Hepatocyte (in vitro differentiated cells): ENCODE data around the gene NKX1-1. TPM values are rescaled to one million over a fixed set of nuclear protein-coding genes. Genes with fewer than 3 reads are reported as not detected.

Source experiments
- DNase-seq: peaks from one replicate; pipeline ENCODE4 v3.0.0-alpha.2; 2016; ENCODE audit warnings: low spot score
- H2AFZ ChIP-seq: fragments of 200-600 bp; sonication (generic); 2 replicates; pipeline ENCODE4 v1.6.0; 2016; ENCODE audit warnings: antibody characterized with exemption, mild to moderate bottlenecking
- H3K27ac ChIP-seq: fragments of 200-600 bp; sonication (generic); 2 replicates; pipeline ENCODE4 v1.5.1; 2016; ENCODE audit warnings: mild to moderate bottlenecking
- H3K27me3 ChIP-seq: fragments of 200-600 bp; sonication (generic); 2 replicates; pipeline ENCODE4 v1.6.1; 2016
- H3K36me3 ChIP-seq: fragments of 200-600 bp; sonication (generic); replicated peaks from 2 replicates; pipeline ENCODE4 v1.5.1; 2016; ENCODE audit warnings: low read depth; ENCODE audit not compliant: insufficient read depth
- H3K4me1 ChIP-seq: fragments of 200-600 bp; sonication (generic); 2 replicates; pipeline ENCODE4 v1.5.1; 2016; ENCODE audit warnings: mild to moderate bottlenecking, moderate library complexity; ENCODE audit not compliant: insufficient read depth
- H3K4me2 ChIP-seq: fragments of 200-600 bp; sonication (generic); 2 replicates; pipeline ENCODE4 v1.6.0; 2016
- H3K4me3 ChIP-seq: fragments of 200-600 bp; sonication (generic); 2 replicates; pipeline ENCODE4 v1.5.1; 2016; ENCODE audit warnings: mild to moderate bottlenecking
- H3K79me2 ChIP-seq: fragments of 200-600 bp; sonication (generic); 2 replicates; pipeline ENCODE4 v1.6.0; 2017; ENCODE audit warnings: mild to moderate bottlenecking
- H3K9me2 ChIP-seq: fragments of 200-600 bp; sonication (generic); replicated peaks from 2 replicates; pipeline ENCODE4 v1.6.0; 2017; ENCODE audit warnings: mild to moderate bottlenecking; ENCODE audit not compliant: insufficient read depth
- H3K9me3 ChIP-seq: fragments of 200-600 bp; sonication (generic); 2 replicates; pipeline ENCODE4 v1.5.1; 2016; ENCODE audit warnings: low read depth, mild to moderate bottlenecking
- H4K20me1 ChIP-seq: fragments of 200-600 bp; sonication (generic); 2 replicates; pipeline ENCODE4 v1.6.0; 2016; ENCODE audit warnings: mild to moderate bottlenecking; ENCODE audit not compliant: insufficient read depth, poor library complexity, severe bottlenecking
- CTCF ChIP-seq: fragments of 200-600 bp; sonication (generic); IDR thresholded peaks from 2 replicates; pipeline ENCODE4 v1.5.1; 2016; ENCODE audit warnings: antibody characterized with exemption, mild to moderate bottlenecking; ENCODE audit not compliant: poor library complexity
- EZH2 ChIP-seq: fragments of 200-600 bp; sonication (generic); IDR thresholded peaks from 2 replicates; pipeline ENCODE4 v1.6.1; 2016; ENCODE audit warnings: antibody characterized with exemption, mild to moderate bottlenecking, borderline replicate concordance
- EZH2phosphoT487 ChIP-seq: fragments of 200-600 bp; sonication (generic); IDR thresholded peaks from one replicate; pipeline ENCODE4 v1.6.1; 2018; ENCODE audit warnings: antibody characterized with exemption, mild to moderate bottlenecking, low read depth, moderate library complexity; ENCODE audit not compliant: unreplicated experiment, severe bottlenecking
- WGBS: methylation state at CpG from one replicate; pipeline ENCODE4 v1.1.6; 2016; ENCODE audit warnings: low lambda C conversion rate; ENCODE audit errors: missing lambda C conversion rate; 5-methylcytosine and 5-hydroxymethylcytosine counted together
- polyA plus RNA-seq: library from polyadenylated mRNA; unstranded; fragments of >200 nt; fragmentation: Nextera tagmentation; extraction: Ambion mirVana; gene quantifications from 2 replicates; pipeline ENCODE4 v1.2.1, GENCODE V29; 2016
- total RNA-seq: library from RNA; depleted of rRNA; stranded (reverse); fragments of >200 nt; gene quantifications from 2 replicates; pipeline ENCODE4 v1.2.3, GENCODE V29; 2014

Gene NKX1-1
- total and polyA plus RNA-seq, 2 experiments from 2014 or later = not detected

DNA sequence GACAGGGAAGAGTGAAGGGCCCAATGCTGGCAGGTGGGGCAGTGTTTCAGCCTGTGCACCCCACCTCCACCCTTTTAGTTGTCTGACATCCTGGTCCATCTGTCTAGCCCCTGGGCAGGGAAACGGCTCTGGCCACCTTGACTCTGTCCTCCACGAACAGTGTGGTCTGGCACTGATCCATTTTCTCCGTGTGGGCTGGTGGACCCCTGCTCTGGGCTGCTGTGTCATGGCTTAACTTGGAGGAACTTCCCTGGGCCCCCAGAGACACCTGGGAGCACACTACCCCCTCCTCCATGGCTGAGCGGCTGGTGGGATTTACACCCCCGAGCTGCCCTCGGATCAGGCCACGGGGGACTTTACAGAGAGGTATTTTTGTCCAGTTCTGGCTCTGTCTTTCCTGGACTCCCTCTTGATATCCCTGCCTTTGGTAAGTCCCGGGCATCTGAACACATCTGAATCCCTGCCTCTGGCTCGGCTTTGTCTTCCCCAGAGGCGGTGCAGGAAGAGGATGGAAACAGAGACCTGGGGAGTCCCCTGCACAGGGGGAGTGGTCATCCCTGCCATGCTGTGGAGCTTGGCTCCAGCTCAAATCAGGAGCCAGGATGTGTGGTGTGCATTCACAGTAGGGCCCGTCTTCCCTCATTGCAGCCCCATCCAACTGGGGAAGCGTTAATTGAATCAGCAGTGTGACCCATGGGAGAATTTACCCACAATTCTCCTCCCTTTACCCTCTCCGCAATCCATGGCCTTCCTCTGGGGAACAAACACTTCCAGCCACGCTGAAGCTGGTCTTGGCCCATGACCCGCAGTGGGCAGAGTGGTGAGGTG, 6.3 kb upstream of the NKX1-1 start:
- no peak overlapping the region for H3K4me2 ChIP-seq
- peaks cover 64% of the 10 kb centered on the region for H3K27me3 ChIP-seq
- no peaks in the 10 kb centered on the region for H3K9me3 ChIP-seq
- H3K4me3 ChIP-seq = no peak overlapping the region
- H3K79me2 ChIP-seq = no peaks in the 10 kb centered on the region
- H3K36me3 ChIP-seq = no peaks in the 10 kb centered on the region
- H3K9me2 ChIP-seq = no peaks in the 10 kb centered on the region
- no peaks in the 10 kb centered on the region for H3K4me1 ChIP-seq
- peak; percentile 2 for DNase-seq
- H3K27ac ChIP-seq = no peak overlapping the region
- H2AFZ ChIP-seq = no peak overlapping the region
- TF ChIP-seq CTCF (no peak), EZH2phosphoT487 (no peak), EZH2 (no peak)
- H4K20me1 ChIP-seq = no peaks in the 10 kb centered on the region
- WGBS = 70% methylated on average over 15 of the region's 15 CpGs

GRCh38 chr4:1411436-1412375, 5.5 kb upstream of the NKX1-1 start:
- Histone ChIP-seq H4K20me1 (no peaks in the 10 kb centered on the region), H3K36me3 (no peaks in the 10 kb centered on the region), H3K27me3 (peaks cover 69% of the 10 kb centered on the region), H2AFZ (no peak overlapping the region), H3K4me3 (no peak overlapping the region), H3K79me2 (no peaks in the 10 kb centered on the region), H3K9me2 (no peaks in the 10 kb centered on the region), H3K4me1 (no peaks in the 10 kb centered on the region), H3K27ac (no peak overlapping the region), H3K4me2 (no peak overlapping the region), H3K9me3 (no peaks in the 10 kb centered on the region)
- no peak for TF ChIP-seq CTCF
- TF ChIP-seq EZH2phosphoT487 = no peak
- no peak for TF ChIP-seq EZH2
- no peak for DNase-seq
- WGBS = 67% methylated on average over 17 of the region's 17 CpGs

DNA sequence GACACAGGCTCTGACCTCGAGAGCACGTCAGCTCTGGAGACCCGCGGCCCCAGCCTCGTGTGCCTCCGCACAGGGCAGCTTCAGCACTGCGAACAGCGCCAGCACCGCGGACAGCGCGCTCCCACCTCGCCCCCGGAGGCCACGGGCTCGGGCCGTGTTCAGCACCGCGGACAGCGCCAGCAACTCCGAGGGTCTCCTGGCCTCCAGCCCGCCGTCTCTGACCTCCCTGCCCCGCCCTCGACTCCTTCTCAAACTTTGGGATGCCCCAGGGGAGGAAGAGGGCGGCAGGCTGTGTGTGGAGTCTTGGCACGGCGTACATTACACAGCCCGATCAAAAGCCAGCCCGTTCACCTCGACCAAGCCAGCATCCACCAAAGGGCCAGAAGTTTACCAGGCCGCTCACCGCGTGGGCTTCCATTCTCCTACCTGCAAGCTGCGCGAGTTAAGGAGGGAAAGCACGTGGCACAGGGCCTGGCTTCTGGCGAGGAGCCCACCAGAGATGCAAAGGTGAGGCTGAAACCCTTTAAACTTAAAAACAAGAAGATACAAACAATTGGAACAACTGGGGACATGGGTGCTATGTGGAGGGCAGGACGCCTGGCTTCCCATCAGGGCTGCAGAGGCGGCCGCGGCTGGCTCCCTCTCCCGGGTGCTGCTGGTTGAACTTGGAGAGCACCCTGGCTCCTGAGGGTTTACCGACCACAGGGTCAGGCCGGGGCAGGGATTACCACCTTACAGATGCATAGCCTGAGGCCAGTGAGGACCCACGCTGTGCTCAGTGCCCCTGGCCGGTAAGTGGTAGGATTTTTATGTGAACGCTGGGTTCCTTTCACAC, 4.5 kb upstream of the NKX1-1 start:
- TF ChIP-seq CTCF (no peak), EZH2 (no peak), EZH2phosphoT487 (no peak)
- no peaks in the 10 kb centered on the region for H4K20me1 ChIP-seq
- H3K4me1 ChIP-seq = no peaks in the 10 kb centered on the region
- H3K79me2 ChIP-seq = no peaks in the 10 kb centered on the region
- H3K27me3 ChIP-seq = peaks cover 66% of the 10 kb centered on the region
- no peaks in the 10 kb centered on the region for H3K9me2 ChIP-seq
- DNase-seq = peak; percentile 87
- H3K9me3 ChIP-seq = no peaks in the 10 kb centered on the region
- whole genome bisulfite sequencing = 23% methylated on average over 48 of the region's 48 CpGs
- no peak overlapping the region for H3K4me2 ChIP-seq
- no peak overlapping the region for H3K4me3 ChIP-seq
- H3K27ac ChIP-seq = no peak overlapping the region
- H3K36me3 ChIP-seq = no peaks in the 10 kb centered on the region
- no peak overlapping the region for H2AFZ ChIP-seq
